HG03521 (cell line): ENCODE measurements around the gene GPR27.

Experiments
- ATAC-seq: cut with Tn5 transposase; IDR thresholded peaks from one replicate; pipeline ENCODE4 v1.9.1; 2021; ENCODE audit warnings: mild to moderate bottlenecking, moderate library complexity; ENCODE audit not compliant: unreplicated experiment

The GPR27 gene

GRCh38 chr3:71784201-71784913 is 30.7 kb downstream of the GPR27 start:
- ATAC-seq, result no peak

- no peak for ATAC-seq
These were observed 31.4 kb downstream of the GPR27 start, which contains the start of gene PROK2 for GRCh38 chr3:71784914-71785531. Gene PROK2 (minus strand): TSS chr3:71785148. CDS start chr3:71785052, 96 bp downstream.

- ATAC-seq, result no peak
These were observed 32.0 kb downstream of the GPR27 start for GRCh38 chr3:71785532-71786216.

- ATAC-seq, result no peak
These were observed 32.5 kb downstream of the GPR27 start for GRCh38 chr3:71786217-71786549.

GRCh38 chr3:71786551-71786950 is 32.9 kb downstream of the GPR27 start:
- ATAC-seq, result no peak

- no peak for ATAC-seq
These were observed 34.3 kb downstream of the GPR27 start for GRCh38 chr3:71787851-71788405.

- no peak for ATAC-seq
These were observed 36.3 kb downstream of the GPR27 start for GRCh38 chr3:71789922-71790321.

- ATAC-seq, result no peak
These were observed 38.0 kb downstream of the GPR27 start for GRCh38 chr3:71791634-71792033.

- no peak for ATAC-seq
These were observed 42.6 kb downstream of the GPR27 start for GRCh38 chr3:71796290-71796689.

- no peak for ATAC-seq
These were observed 43.8 kb downstream of the GPR27 start for GRCh38 chr3:71797455-71797854.

GRCh38 chr3:71800023-71800422 is 46.4 kb downstream of the GPR27 start:
- no peak for ATAC-seq

- no peak for ATAC-seq
These were observed 48.3 kb downstream of the GPR27 start for GRCh38 chr3:71801986-71802385.

GRCh38 chr3:71803248-71803647 is 49.6 kb downstream of the GPR27 start:
- no peak for ATAC-seq

- ATAC-seq, result no peak
These were observed 51.5 kb downstream of the GPR27 start for GRCh38 chr3:71805199-71805598.

GRCh38 chr3:71805691-71806090 is 52.0 kb downstream of the GPR27 start:
- ATAC-seq, result no peak
